ENCODE measurements around the gene MYCBP2. TPM values are rescaled to one million over a fixed set of nuclear protein-coding genes. Genes with fewer than 3 reads are reported as not detected.

MYCBP2 gene
- total and polyA plus RNA-seq, 2 donors (not counting 1 experiment from before 2014, with no cell fraction given) = 32.5 to 95.9 TPM

- peak overlapping the region; percentile 82 to 93 (median 88) for H3K4me3 ChIP-seq (replicated peaks in 1 of 4; ENCODE audit: control extremely low read depth in 1 of 4, insufficient read depth in 1 of 4, low read depth in 3 of 4, low read length in 4 of 4)
- H3K27me3 ChIP-seq (ENCODE audit: control insufficient read depth, insufficient read depth, low read length) = no peaks in the 10 kb centered on the region
- peak overlapping the region; percentile 62 for H3K27ac ChIP-seq (ENCODE audit: insufficient read depth, low read length)
These were observed 2.4 kb upstream of the MYCBP2 start for GRCh38 chr13:77329133-77329910.

GRCh38 chr13:77328819-77329132 is 1.9 kb upstream of the MYCBP2 start:
- peaks cover 27% of the 10 kb centered on the region for H3K79me2 ChIP-seq (ENCODE audit: control insufficient read depth, insufficient read depth, low read length)
- H3K4me1 ChIP-seq (ENCODE audit: control insufficient read depth, extremely low read depth, insufficient read depth, low read length) = peaks cover 7% of the 10 kb centered on the region
- no peak for DNase-seq (ENCODE audit: low read depth in 2 of 2)
- peak overlapping the region; percentile 53 for H3K27ac ChIP-seq (ENCODE audit: insufficient read depth, low read length)
- H3K36me3 ChIP-seq (ENCODE audit: control insufficient read depth, insufficient read depth, low read length) = no peaks in the 10 kb centered on the region
- H3K9me3 ChIP-seq (ENCODE audit: control insufficient read depth, insufficient read depth, low read depth, low read length) = no peaks in the 10 kb centered on the region
- peak overlapping the region; percentile 98 for H3K4me2 ChIP-seq (ENCODE audit: extremely low read depth, insufficient read depth, low read length)
- TF ChIP-seq CTCF (conservative IDR thresholded peaks at IDR 0.05 in 1 of 2, IDR thresholded peaks at IDR 0.05 in 1 of 2; ENCODE audit: low read depth in 1 of 2, low read length in 2 of 2) (no peak), EZH2 (IDR thresholded peaks at IDR 0.05; ENCODE audit: low read length, missing control alignments) (no peak)
- peak overlapping the region; percentile 82 to 93 (median 88) for H3K4me3 ChIP-seq (replicated peaks in 1 of 4; ENCODE audit: control extremely low read depth in 1 of 4, insufficient read depth in 1 of 4, low read depth in 3 of 4, low read length in 4 of 4)
- H3K9ac ChIP-seq (ENCODE audit: insufficient read depth, low read length) = peak overlapping the region; percentile 34
- H4K20me1 ChIP-seq (ENCODE audit: control insufficient read depth, extremely low read depth, insufficient read depth, low read length) = no peaks in the 10 kb centered on the region
- no peaks in the 10 kb centered on the region for H3K27me3 ChIP-seq (ENCODE audit: control insufficient read depth, insufficient read depth, low read length)
- H2AFZ ChIP-seq (ENCODE audit: low read length) = peak overlapping the region; percentile 96

More at GRCh38 chr13:77329133-77329910, 2.4 kb upstream of the MYCBP2 start:
- H2AFZ ChIP-seq (ENCODE audit: low read length) = peak overlapping the region; percentile 96
- H3K4me1 ChIP-seq (ENCODE audit: control insufficient read depth, extremely low read depth, insufficient read depth, low read length) = peaks cover 7% of the 10 kb centered on the region
- no peaks in the 10 kb centered on the region for H4K20me1 ChIP-seq (ENCODE audit: control insufficient read depth, extremely low read depth, insufficient read depth, low read length)
- peak overlapping the region; percentile 98 for H3K4me2 ChIP-seq (ENCODE audit: extremely low read depth, insufficient read depth, low read length)
- peak; percentile 98 to 99 for DNase-seq (ENCODE audit: low read depth in 2 of 2)
- H3K79me2 ChIP-seq (ENCODE audit: control insufficient read depth, insufficient read depth, low read length) = peaks cover 22% of the 10 kb centered on the region
- no peaks in the 10 kb centered on the region for H3K9me3 ChIP-seq (ENCODE audit: control insufficient read depth, insufficient read depth, low read depth, low read length)
- no peaks in the 10 kb centered on the region for H3K36me3 ChIP-seq (ENCODE audit: control insufficient read depth, insufficient read depth, low read length)
- TF ChIP-seq CTCF (conservative IDR thresholded peaks at IDR 0.05 in 1 of 2, IDR thresholded peaks at IDR 0.05 in 1 of 2; ENCODE audit: low read depth in 1 of 2, low read length in 2 of 2) (no peak), EZH2 (IDR thresholded peaks at IDR 0.05; ENCODE audit: low read length, missing control alignments) (no peak)
- H3K9ac ChIP-seq (ENCODE audit: insufficient read depth, low read length) = peak overlapping the region; percentile 34

GRCh38 chr13:77325371-77325980 is 1.4 kb downstream of the MYCBP2 start:
- Histone ChIP-seq H4K20me1 (ENCODE audit: control insufficient read depth, extremely low read depth, insufficient read depth, low read length) (no peaks in the 10 kb centered on the region), H3K9me3 (ENCODE audit: control insufficient read depth, insufficient read depth, low read depth, low read length) (no peaks in the 10 kb centered on the region), H3K27ac (ENCODE audit: insufficient read depth, low read length) (peak overlapping the region; percentile 82), H3K27me3 (ENCODE audit: control insufficient read depth, insufficient read depth, low read length) (no peaks in the 10 kb centered on the region), H3K4me3 (replicated peaks in 1 of 4; ENCODE audit: control extremely low read depth in 1 of 4, insufficient read depth in 1 of 4, low read depth in 3 of 4, low read length in 4 of 4) (peak overlapping the region; percentile 77 to 93 (median 86)), H3K4me1 (ENCODE audit: control insufficient read depth, extremely low read depth, insufficient read depth, low read length) (peaks cover 7% of the 10 kb centered on the region), H2AFZ (ENCODE audit: low read length) (peak overlapping the region; percentile 77), H3K36me3 (ENCODE audit: control insufficient read depth, insufficient read depth, low read length) (no peaks in the 10 kb centered on the region), H3K79me2 (ENCODE audit: control insufficient read depth, insufficient read depth, low read length) (peaks cover 58% of the 10 kb centered on the region), H3K4me2 (ENCODE audit: extremely low read depth, insufficient read depth, low read length) (peak overlapping the region; percentile 73), H3K9ac (ENCODE audit: insufficient read depth, low read length) (peak overlapping the region; percentile 16)
- TF ChIP-seq CTCF (conservative IDR thresholded peaks at IDR 0.05 in 1 of 2, IDR thresholded peaks at IDR 0.05 in 1 of 2; ENCODE audit: low read depth in 1 of 2, low read length in 2 of 2) = no peak
- no peak for TF ChIP-seq EZH2 (IDR thresholded peaks at IDR 0.05; ENCODE audit: low read length, missing control alignments)
- peak; percentile 6 to 28 for DNase-seq (ENCODE audit: low read depth in 2 of 2)

Measured in fibroblast of lung (primary cell).